T-helper 1 cell treated with Interleukin-12 subunit alpha and Interleukin-12 subunit beta and Interleukin-4 antibody, amounts not matched to agents 30 μg/mL and 1 μg/mL, for 36 hours (primary cell): Measurements from ENCODE around the gene SAXO1.

ENCODE experiments used
- H3K27ac Mint-ChIP-seq: one replicate; pipeline ENCODE4 v1.8.0; 2021; ENCODE audit warnings: mild to moderate bottlenecking, mixed read lengths
- H3K27me3 Mint-ChIP-seq: one replicate; pipeline ENCODE4 v1.8.0; 2021; ENCODE audit warnings: low read depth, mixed read lengths
- H3K36me3 Mint-ChIP-seq: one replicate; pipeline ENCODE4 v1.8.0; 2021; ENCODE audit warnings: low read depth, mixed read lengths
- H3K4me1 Mint-ChIP-seq: one replicate; pipeline ENCODE4 v1.8.0; 2021; ENCODE audit warnings: low read depth, mixed read lengths
- H3K4me3 Mint-ChIP-seq: one replicate; pipeline ENCODE4 v1.8.0; 2021; ENCODE audit warnings: mild to moderate bottlenecking, moderate library complexity, mixed read lengths
- H3K9me3 Mint-ChIP-seq: one replicate; pipeline ENCODE4 v1.8.0; 2021; ENCODE audit warnings: mixed read lengths

The SAXO1 gene, protein sequence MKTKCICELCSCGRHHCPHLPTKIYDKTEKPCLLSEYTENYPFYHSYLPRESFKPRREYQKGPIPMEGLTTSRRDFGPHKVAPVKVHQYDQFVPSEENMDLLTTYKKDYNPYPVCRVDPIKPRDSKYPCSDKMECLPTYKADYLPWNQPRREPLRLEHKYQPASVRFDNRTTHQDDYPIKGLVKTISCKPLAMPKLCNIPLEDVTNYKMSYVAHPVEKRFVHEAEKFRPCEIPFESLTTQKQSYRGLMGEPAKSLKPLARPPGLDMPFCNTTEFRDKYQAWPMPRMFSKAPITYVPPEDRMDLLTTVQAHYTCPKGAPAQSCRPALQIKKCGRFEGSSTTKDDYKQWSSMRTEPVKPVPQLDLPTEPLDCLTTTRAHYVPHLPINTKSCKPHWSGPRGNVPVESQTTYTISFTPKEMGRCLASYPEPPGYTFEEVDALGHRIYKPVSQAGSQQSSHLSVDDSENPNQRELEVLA

DNA sequence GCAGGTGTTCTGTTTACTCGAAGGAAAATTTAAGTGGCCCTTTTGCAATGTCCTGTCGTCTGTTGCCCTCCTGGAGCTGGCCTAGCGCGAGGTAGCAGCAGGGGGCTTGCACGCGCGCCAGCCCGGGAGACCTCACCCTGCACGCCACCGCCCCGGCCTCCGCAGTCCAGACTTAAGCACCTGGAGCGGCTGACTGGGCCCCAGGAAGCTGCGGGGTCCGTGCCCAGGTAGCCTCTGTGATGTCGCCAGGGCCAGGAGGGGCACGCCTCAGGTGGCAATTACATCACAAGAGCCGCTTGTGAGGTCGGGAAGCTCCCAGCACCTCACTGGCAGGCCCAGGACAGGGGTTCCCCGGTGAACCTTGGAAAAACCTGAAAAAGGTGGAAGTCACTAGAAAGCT is at the start of gene SAXO1:
Gene SAXO1 (minus strand): TSS at position 195 of the 400 bp plus-strand sequence. CDS start 301 bp downstream, outside the sequence.
- H3K27ac Mint-ChIP-seq, result no peak within 1 kb of the TSS
- H3K4me3 Mint-ChIP-seq, result no peak within 1 kb of the TSS
- no peaks in the 10 kb centered on the region for H3K36me3 Mint-ChIP-seq
- H3K27me3 Mint-ChIP-seq, result peaks cover 15% of the 10 kb centered on the region
- H3K4me1 Mint-ChIP-seq, result peaks cover 5% of the 10 kb centered on the region
- no peaks in the 10 kb centered on the region for H3K9me3 Mint-ChIP-seq

DNA sequence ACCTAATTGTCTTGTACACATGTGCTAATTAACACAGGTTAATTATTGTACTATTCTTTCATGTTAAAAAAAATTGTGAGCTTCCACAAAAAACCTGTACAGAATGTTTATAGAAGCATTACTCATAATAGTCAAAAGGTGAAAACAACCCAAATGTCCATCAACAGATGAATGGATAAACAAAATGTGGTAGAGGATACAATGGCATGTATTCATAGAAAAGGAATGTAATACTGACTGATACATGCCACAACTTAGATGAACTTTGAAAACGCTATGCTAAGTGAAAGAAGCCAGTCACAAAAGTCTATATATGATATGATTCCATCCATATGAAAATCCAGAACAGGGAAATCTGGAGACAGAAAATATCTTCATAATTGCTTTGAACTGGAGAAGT is 41.8 kb upstream of the SAXO1 start:
- Mint-ChIP-seq H3K27ac (no peak overlapping the region), H3K36me3 (peaks cover 36% of the 10 kb centered on the region), H3K4me1 (peaks cover 8% of the 10 kb centered on the region), H3K4me3 (no peak overlapping the region), H3K27me3 (no peaks in the 10 kb centered on the region), H3K9me3 (no peaks in the 10 kb centered on the region)

DNA sequence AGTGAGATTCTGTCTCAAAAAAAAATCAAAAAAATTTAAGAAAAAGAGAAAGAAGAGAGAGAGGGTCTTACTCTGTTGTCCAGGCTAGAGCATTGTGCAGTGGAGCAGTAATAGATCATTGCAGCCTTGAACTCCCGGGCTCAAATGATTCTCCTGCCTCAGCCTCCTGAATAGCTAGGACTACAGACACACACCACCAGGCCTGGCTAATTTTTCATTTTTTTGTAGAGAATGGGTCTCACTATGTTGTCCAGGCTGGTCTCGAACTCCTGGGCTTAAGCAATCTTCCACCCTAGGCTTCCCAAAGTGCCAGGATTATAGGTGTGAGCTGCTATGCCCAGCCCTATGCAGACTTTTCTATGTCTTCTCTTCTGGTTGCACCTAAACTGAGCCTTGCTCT is 41.2 kb upstream of the SAXO1 start:
- Mint-ChIP-seq H3K36me3 (peaks cover 35% of the 10 kb centered on the region), H3K4me1 (peaks cover 8% of the 10 kb centered on the region), H3K27ac (no peak overlapping the region), H3K4me3 (no peak overlapping the region), H3K27me3 (no peaks in the 10 kb centered on the region), H3K9me3 (no peaks in the 10 kb centered on the region)

DNA sequence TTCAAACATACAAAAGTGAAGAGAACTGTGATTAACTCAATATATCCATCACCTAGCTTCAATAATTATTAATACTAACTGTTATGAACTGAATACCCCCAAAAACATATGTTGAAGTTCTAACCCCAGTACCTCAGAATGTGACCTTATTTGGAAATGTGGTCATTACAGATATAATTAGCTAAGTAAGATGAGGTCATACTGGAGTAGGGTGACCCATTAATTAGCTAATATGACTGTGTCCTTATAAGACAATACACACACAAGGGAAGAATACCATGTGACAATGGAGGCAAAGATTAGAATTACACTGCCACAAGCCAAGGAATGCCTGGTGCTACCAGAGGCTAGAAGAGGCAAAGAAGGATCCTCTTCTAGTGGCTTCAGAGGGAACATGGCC is 24.0 kb upstream of the SAXO1 start:
- Mint-ChIP-seq H3K27me3 (no peaks in the 10 kb centered on the region), H3K36me3 (peaks cover 53% of the 10 kb centered on the region), H3K9me3 (no peaks in the 10 kb centered on the region)

DNA sequence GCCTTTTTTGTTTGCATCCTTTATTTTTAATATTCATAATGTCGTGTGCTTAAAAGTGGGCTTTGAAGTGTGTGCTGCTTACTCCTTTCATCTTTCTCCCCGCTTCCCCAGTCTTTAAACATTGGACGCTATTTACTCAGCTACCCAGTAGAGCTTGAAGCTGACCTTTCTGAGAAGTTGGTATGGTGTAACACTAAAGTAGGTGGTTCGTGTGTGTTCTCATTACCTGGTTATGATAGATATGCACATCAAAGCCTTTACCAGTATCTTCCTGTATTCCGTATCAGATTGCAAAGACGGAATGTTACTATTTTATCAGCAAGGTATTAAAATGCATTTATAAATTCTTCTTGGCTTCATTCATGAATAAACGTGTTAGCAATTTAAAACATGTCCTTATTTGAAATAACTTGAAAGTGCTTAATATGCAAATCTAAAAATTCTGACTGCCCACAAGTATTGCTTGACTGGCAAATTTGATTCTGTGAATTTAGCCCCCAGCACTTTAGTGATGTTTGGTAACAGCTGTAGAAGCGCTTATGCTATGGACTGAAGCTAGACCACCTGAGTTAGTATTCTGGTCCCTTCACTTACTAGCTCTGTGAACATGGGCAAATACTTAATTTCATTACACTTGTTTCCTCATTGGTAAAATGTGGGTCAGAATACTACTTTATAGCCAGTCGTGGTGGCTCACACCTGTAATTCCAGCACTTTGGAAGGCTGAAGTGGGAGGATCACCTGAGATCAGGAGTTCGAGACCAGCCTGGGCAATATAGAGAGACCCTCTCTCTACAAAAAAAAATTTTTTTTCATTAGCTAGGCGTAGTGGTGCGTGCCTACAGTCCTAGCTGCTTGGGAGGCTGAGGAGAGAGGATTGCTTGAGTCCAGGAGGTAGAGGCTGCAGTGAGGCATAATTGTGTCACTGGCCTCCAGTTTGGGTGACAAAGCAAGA is 17.9 kb upstream of the SAXO1 start:
- H3K36me3 Mint-ChIP-seq, result peaks cover 15% of the 10 kb centered on the region
- H3K27ac Mint-ChIP-seq, result peak overlapping the region; percentile 95
- H3K9me3 Mint-ChIP-seq, result no peaks in the 10 kb centered on the region
- H3K27me3 Mint-ChIP-seq, result no peaks in the 10 kb centered on the region
- peak overlapping the region; percentile 93 for H3K4me3 Mint-ChIP-seq
- H3K4me1 Mint-ChIP-seq, result peaks cover 30% of the 10 kb centered on the region

More for the DNA sequence above, 24.0 kb upstream of the SAXO1 start:
- Mint-ChIP-seq H3K4me3 (no peak overlapping the region), H3K27ac (no peak overlapping the region), H3K4me1 (peaks cover 7% of the 10 kb centered on the region)

DNA sequence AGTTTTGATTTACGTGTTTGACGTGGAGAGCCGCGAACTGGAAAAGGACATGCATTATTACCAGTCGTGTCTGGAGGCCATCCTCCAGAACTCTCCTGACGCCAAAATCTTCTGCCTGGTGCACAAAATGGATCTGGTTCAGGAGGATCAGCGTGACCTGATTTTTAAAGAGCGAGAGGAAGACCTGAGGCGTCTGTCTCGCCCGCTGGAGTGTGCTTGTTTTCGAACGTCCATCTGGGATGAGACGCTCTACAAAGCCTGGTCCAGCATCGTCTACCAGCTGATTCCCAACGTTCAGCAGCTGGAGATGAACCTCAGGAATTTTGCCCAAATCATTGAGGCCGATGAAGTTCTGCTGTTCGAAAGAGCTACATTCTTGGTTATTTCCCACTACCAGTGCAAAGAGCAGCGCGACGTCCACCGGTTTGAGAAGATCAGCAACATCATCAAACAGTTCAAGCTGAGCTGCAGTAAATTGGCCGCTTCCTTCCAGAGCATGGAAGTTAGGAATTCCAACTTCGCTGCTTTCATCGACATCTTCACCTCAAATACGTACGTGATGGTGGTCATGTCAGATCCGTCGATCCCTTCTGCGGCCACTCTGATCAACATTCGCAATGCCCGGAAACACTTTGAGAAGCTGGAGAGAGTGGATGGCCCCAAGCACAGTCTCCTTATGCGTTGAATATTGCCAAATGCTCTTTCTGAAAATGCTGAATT is 17.1 kb upstream of the SAXO1 start:
- peaks cover 30% of the 10 kb centered on the region for H3K4me1 Mint-ChIP-seq
- H3K36me3 Mint-ChIP-seq, result peaks cover 12% of the 10 kb centered on the region
- no peaks in the 10 kb centered on the region for H3K9me3 Mint-ChIP-seq
- H3K4me3 Mint-ChIP-seq, result peak overlapping the region; percentile 93
- H3K27ac Mint-ChIP-seq, result peak overlapping the region; percentile 95
- no peaks in the 10 kb centered on the region for H3K27me3 Mint-ChIP-seq

DNA sequence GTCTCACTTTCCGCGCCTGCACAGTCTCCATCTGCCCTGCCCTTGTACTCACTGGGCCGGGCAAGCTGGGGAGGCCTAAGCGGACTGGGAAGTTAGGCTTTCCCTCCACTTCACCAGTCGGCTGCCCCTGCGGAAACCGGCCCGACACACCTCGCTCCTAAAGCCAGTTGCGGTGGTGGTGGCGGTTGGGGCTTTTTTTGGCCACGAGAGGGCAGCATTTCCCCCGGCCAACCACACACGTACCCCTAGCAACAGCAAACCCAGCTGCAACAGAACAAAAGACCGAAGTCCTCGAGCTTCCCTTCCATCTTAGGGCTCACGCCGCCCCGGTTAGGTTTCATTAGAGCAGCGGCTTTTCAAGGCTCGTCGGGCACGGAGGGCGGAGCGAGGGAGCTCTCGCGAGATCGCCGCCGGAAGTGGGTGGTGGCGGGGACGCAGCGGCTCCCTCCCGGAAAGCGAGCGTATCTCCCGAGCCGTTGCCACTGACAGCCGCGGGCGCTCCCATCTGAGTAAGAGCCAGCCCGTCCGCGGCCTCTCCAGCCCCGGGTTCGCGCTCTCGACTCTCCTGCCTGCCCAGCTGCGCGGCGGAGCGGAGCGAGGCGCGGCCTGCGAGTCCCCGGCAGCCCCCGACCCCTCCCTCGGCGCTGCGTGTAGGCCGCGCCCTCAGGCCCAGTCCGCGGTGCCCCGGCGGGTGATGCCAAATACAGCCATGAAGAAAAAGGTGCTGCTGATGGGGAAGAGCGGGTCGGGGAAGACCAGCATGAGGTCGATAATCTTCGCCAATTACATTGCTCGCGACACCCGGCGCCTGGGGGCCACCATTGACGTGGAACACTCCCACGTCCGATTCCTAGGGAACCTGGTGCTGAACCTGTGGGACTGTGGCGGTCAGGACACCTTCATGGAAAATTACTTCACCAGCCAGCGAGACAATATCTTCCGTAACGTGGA is 16.2 kb upstream of the SAXO1 start, which contains the start of gene RRAGA:
Gene RRAGA (plus strand): TSS at position 462 of the 951 bp plus-strand sequence. CDS start 233 bp downstream, at position 695.
- H3K9me3 Mint-ChIP-seq, result no peaks in the 10 kb centered on the region
- peak within 1 kb of the TSS; percentile 93 for H3K4me3 Mint-ChIP-seq
- H3K4me1 Mint-ChIP-seq, result peaks cover 30% of the 10 kb centered on the region
- H3K36me3 Mint-ChIP-seq, result peaks cover 12% of the 10 kb centered on the region
- H3K27me3 Mint-ChIP-seq, result no peaks in the 10 kb centered on the region
- H3K27ac Mint-ChIP-seq, result peak within 1 kb of the TSS; percentile 99

DNA sequence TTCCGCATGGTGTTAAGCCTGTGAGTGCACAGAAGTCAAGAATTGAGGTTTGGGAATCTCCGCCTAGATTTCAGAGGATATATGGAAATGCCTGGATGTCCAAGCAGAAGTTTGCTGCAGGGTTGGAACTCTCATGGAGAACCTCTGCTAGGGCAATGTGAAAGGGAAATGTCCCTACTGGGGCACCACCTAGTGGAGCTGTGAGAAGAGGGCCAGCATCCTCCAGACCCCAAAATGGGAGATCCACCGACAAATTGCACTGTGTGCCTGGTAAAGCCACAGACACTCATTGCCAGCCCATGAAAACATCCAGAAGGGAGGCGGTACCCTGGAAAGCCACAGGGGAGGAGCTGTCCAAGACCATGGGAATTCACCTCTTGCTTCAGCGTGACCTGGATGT is 3.6 kb upstream of the SAXO1 start:
- no peaks in the 10 kb centered on the region for H3K9me3 Mint-ChIP-seq
- H3K27ac Mint-ChIP-seq, result no peak overlapping the region

DNA sequence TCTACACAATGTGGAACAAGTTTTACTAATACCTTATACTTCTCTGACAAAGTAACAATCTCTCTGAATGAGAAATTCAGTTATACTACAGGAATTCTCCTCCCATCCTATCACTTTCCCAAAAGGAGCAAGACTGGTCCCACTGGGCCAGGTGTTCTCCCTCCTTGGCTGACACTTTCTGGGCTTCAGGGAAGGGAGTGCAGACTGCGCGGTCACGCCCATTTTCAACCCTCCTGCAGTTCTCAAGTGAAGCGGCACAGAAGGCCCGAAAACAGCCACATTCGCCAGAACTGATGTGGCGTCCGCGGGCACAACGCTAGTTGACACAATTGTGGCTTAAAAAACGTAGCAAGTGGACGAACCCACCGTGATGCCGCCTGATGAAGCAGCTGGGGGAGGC is 603 bp downstream of the SAXO1 start:
- Mint-ChIP-seq H3K36me3 (no peaks in the 10 kb centered on the region), H3K4me3 (no peak overlapping the region), H3K4me1 (peaks cover 5% of the 10 kb centered on the region), H3K27ac (no peak overlapping the region), H3K27me3 (peaks cover 15% of the 10 kb centered on the region), H3K9me3 (no peaks in the 10 kb centered on the region)

More for the DNA sequence above, 3.6 kb upstream of the SAXO1 start:
- Mint-ChIP-seq H3K4me3 (no peak overlapping the region), H3K36me3 (no peaks in the 10 kb centered on the region), H3K4me1 (no peaks in the 10 kb centered on the region), H3K27me3 (peaks cover 9% of the 10 kb centered on the region)

DNA sequence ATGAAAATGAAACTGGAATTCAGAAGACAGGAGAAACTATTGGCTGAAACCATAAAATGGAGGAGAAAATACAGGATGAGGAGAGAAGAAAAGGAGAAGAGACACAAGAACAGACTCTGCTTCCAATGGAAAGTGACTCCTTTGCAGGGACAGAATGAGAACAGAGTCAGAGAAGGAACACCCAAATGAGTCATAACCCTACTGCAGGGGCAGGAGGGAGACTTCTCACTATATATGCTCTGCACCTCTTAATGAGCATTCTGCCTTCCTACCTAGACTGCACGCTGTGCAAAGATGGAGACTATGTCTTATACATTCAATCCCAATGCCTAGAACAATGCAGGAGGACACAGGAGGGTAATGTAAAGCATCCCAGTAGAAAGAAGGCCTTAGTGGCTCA is 2.1 kb downstream of the SAXO1 start:
- no peak overlapping the region for H3K27ac Mint-ChIP-seq
- no peaks in the 10 kb centered on the region for H3K36me3 Mint-ChIP-seq
- H3K4me3 Mint-ChIP-seq, result no peak overlapping the region
- peaks cover 15% of the 10 kb centered on the region for H3K27me3 Mint-ChIP-seq
- peaks cover 12% of the 10 kb centered on the region for H3K4me1 Mint-ChIP-seq
- H3K9me3 Mint-ChIP-seq, result no peaks in the 10 kb centered on the region

DNA sequence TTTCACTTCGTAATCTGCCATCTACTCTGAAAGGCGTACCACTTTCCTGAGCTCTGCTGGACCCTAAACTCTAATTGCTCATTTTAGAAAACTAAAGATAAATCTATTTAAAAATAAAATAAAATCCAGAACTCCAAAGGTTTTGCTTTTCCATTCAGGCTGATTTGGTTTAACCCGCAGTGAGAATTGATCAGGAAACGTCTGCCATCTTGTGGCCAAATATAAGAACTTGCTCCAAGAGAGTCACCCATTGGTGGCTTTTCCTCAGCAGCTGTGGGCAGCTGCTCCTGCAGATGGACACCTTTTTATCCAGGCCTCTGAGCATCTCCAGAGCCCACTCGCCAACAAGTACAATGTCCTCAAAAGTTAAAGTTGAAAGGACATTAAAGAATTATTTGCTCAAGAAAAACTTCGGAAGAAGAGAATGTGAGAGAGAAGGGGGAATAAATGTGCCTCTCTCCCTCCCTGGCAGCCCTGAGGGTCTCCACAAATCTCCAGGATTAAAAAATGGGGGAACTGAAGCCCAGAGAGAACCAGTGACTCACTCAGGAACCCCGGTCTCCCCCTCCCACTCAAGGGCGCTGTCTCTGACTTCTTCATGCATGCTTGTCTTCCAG is 4.1 kb downstream of the SAXO1 start:
- Mint-ChIP-seq H3K27ac (no peak overlapping the region), H3K4me3 (no peak overlapping the region), H3K36me3 (no peaks in the 10 kb centered on the region), H3K27me3 (peaks cover 7% of the 10 kb centered on the region), H3K9me3 (no peaks in the 10 kb centered on the region), H3K4me1 (peaks cover 12% of the 10 kb centered on the region)

DNA sequence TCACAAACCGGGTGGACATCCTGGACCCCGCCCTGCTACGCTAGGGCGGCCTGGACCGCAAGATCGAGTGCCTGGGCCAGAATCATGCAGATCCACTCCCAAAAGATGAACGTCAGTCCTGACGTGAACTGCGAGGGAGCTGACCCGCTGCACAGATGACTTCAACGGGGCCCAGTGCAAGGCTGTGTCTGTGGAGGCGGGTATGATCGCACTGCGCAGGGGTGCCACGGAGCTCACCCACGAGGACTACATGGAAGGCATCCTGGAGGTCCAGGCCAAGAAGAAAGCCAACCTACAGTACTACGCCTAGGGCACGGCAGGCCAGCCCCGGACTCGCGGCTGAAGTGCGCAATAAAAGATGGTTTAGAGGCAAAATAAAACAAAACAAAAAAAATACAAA is 5.2 kb downstream of the SAXO1 start:
- H3K4me3 Mint-ChIP-seq, result no peak overlapping the region
- H3K36me3 Mint-ChIP-seq, result no peaks in the 10 kb centered on the region
- H3K9me3 Mint-ChIP-seq, result no peaks in the 10 kb centered on the region
- peaks cover 12% of the 10 kb centered on the region for H3K4me1 Mint-ChIP-seq
- peaks cover 14% of the 10 kb centered on the region for H3K27me3 Mint-ChIP-seq
- H3K27ac Mint-ChIP-seq, result no peak overlapping the region

DNA sequence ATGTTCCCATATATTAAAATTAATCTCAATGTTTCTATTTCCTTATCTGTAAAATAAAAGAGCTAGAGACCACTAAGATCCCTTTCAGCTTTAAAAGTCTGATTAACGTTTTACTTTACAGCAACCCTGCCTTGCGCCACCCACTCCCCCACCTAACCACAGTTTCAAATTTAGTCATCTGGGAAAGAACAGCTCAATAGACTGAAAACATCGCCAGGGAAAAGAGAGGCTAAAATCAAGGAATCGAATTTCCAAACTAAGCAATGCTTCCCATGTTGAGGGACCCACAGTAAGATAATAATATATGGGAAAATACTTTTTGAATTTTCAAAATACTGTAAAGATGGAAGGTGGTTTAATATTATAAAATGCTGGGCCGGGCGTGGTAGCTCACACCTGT is 6.6 kb downstream of the SAXO1 start:
- Mint-ChIP-seq H3K36me3 (no peaks in the 10 kb centered on the region), H3K4me3 (no peak overlapping the region), H3K4me1 (peaks cover 12% of the 10 kb centered on the region), H3K27me3 (peaks cover 14% of the 10 kb centered on the region), H3K9me3 (no peaks in the 10 kb centered on the region), H3K27ac (no peak overlapping the region)
